NCI-H524 (cell line): Measurements from ENCODE around the gene CENPT.
A peak's percentile ranks its signal among the peaks of the same experiment; 100 is the strongest.
"Not testable (repeated sequence)": the region's sequence is repeated elsewhere in the genome, so short reads cannot be mapped to it uniquely, and the experiment has no call there.

Experiments used
- DNase-seq, 2 experiments: peaks; one replicate each; lab custom pipeline; 2025; lab: John Stamatoyannopoulos, UW

CENPT gene

DNA sequence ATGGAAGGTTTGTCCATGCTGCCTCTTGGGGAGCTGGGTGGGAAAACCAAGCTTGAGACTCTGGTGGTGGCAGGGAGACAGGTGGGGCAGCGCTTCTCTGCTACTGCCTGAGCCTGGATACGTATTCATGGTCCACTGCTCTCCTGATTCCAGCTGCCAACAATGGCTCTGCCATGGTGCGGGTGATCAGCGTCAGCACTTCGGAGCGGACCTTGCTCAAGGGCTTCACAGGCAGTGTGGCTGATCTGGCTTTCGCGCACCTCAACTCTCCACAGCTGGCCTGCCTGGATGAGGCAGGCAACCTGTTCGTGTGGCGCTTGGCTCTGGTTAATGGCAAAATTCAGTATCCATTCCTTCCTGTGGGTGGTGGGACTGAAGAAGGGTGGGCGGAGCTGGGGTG is 29.6 kb upstream of the CENPT start:
- DNase-seq = no peak

- no peak for DNase-seq
These were observed 26.9 kb upstream of the CENPT start for GRCh38 chr16:67874372-67874771.

DNA sequence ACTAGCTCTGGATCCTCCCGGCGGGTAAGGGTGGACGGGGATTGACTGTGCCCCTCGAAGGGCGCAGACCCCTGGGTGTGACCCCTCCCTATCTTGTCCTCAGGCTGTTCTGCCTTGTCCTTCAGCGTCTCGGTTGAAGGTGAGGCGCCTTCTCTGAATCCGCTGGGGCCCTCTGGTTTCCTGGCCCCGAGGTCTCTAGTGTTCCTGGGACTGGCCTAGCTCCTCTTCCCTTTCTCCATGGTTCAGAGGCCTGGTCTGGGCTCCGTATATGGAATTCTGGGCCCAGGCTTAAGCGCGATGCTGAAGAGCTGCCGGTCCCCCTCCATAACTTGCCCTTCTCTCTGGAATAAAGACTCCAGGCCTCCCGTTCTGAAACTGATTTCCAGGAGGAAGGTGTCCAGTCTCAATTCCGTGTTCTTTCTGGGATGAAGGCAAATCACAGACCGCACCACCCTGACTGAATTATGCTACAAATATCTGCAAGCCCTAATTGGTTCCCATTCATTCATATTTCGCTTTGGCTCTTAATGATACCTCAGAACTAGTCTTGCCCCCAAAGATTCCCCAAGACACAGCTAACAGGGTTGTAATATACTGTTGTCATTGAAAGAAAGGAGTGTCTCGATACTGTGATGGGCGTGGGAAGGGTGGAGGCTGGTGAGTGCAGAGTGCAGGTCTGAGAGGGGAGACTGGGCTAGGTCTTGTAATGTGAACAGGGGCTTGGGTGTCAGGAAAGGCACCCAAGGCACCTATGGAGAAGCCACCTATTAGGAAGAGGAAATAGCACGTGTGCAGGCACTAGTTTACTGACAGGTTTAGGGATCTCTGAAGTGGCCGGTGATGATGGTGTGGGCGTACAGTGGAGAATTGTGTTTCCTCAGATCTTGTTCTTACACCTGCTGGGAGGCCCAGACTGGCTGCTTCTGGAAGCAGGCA is 26.2 kb upstream of the CENPT start:
- DNase-seq = no peak

GRCh38 chr16:67872631-67873434 is 25.3 kb upstream of the CENPT start, which contains the start of gene EDC4:
EDC4 (plus strand) TSS chr16:67873052; CDS start chr16:67873262, 210 bp downstream.
- peak; percentile 47 to 77 for DNase-seq

- DNase-seq = no peak
These were observed 24.7 kb upstream of the CENPT start for GRCh38 chr16:67872131-67872630.

DNA sequence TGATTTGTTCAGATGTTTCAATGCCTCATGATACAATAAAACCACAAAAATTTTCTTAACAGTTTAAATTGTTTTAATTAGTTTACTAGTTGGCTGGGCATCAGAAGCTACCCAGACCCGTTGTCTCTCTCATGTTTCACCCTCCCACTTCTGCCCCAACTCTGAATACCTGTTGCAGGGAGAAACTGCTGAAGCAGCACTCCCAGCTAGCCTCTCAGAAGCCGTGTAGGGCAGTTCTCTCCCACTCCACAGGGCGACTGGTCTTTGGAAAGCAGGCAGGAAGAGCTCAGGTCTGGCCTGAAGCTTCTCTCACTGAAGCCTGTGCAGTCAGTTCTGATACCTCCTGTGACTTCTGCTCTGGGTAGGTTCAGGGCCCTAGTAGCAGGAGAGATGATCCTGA is 23.8 kb upstream of the CENPT start:
- DNase-seq = no peak

DNA sequence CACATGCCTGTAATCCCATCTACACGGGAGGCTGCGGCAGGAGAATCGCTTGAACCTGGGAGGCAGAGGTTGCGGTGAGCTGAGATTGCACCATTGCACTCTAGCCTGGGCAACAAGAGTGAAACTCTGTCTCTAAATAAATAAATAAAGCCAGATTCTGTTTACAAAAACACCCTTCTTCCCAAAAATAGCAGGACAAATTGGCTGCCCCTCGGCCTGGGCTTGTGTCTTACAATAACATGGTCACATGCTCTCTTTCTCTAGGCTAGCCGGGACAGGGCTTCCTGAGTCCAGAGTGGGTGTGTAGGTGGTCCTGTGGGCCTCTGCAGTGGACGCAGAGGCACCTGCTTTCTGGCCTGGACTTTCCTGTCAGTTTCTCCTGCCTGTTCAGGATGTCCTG is 22.2 kb upstream of the CENPT start:
- DNase-seq = no peak

DNA sequence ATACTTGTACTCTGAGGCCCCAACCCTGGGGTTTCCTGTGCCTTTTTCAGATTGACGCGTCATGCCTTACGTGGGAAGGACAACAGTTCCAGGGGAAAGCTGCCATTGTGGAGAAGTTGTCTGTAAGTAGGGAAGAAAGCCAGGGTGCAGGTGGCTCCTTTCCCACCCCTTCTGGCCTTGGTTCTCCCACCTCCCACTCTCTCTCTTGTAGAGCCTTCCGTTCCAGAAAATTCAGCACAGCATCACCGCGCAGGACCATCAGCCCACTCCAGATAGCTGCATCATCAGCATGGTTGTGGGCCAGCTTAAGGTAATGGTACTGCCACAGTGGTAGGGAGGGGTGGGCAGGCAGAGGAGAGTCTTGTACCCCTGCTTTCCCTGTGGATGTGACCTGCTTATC is 20.8 kb upstream of the CENPT start:
- DNase-seq = no peak

- peak; percentile 18 to 38 for DNase-seq
These were observed 17.8 kb upstream of the CENPT start for GRCh38 chr16:67865318-67865717.

DNA sequence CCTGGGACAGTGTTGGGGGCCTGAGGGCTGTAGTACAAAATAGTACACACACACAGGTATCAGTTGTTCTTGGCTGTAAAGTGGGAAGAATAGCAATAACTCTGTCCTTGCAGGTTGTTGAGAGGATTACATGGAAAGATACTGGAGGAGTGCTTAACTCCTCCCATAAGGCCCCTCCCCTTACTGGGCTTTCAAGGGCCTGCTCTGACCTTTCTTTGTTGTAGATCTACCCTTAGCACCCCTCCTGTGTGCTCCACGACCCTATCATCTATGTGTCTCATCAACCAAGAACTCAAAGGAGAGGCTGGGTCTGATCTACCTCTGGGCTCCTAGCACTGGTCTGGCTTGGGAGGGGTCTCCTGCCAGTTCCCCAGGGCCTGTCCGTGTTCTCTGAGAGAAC is 17.1 kb upstream of the CENPT start:
- no peak for DNase-seq

- not testable (repeated sequence) for DNase-seq
These were observed 16.6 kb upstream of the CENPT start for GRCh38 chr16:67864044-67864443.

GRCh38 chr16:67862623-67863583 is 15.4 kb upstream of the CENPT start:
- no peak for DNase-seq

- no peak for DNase-seq
These were observed 14.4 kb upstream of the CENPT start for GRCh38 chr16:67861877-67862276.

DNA sequence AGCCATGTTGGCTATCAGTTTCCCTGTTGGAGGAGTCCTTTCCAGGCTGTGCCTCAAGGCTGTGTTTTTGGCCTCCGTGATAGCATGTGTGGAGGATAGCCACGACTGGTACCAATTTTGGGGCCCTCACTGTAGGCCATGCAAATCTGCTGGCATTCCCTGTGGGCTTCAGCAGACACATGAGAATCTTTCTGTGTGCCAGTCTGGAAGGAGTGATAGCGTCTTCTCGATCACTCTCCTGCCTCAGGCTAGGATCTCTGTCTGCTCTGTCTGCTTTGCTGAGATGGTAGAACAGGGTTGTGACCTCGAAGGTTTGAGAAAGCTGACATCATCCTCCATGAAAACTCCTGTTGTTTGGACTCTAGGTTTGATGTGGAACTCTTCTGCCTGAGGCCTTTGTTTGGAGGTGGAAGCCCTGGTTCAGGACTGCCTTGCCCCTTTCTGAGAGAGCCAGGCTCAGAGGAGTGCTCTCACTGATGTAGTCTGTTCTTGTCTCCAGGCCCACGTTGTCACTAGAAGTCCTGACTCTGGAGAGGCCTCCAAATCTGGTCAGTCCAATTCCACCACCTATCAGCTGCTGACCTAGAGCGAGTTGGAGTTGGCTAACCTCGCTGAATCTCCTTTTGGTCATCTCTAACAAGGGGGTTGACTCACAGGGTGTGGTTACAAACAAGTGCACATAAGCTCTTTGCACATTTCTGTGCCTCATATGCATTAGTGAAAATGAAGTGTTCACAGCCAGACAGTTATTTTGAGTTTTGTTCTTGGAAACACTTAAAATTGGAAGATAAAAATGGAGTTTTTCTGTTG is 13.3 kb upstream of the CENPT start:
- DNase-seq = no peak

- DNase-seq = no peak
These were observed 11.0 kb upstream of the CENPT start for GRCh38 chr16:67858500-67858899.

- DNase-seq = no peak
These were observed 10.2 kb upstream of the CENPT start for GRCh38 chr16:67857547-67858233.

DNA sequence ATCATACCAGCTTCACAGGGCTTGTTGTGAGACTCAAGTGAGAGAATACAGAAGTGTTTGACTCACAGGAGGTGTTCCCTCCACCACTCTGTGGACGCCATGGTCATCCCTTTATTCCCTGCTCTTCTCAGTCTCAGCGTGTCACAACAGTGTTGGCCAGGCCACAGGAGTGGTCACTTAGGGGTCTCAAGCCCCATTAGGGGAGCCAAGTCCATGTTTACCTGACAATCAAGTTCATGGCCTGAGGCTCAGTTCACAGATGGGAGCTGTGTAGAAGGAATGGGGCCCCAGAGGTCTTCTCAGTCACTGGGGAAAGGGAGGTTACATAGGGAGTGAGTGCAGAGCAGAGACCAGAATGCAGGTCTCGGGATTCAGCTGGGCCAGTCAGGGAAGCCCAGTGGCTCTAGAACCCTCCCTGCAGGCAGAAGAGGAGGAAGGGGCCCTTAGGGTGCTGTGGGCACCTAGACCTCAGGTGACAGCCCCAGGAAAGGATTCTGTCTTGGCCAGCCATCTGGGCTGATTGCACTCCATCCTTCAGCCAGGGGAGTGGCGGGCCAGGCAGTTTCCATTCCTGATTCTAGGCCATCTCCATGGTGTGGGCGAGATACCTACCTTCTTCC is 9.5 kb upstream of the CENPT start:
- no peak for DNase-seq

- DNase-seq = no peak
These were observed 8.3 kb upstream of the CENPT start for GRCh38 chr16:67855789-67856188.

- no peak for DNase-seq
These were observed 6.2 kb upstream of the CENPT start for GRCh38 chr16:67853670-67854069.

- DNase-seq = no peak
These were observed 625 bp upstream of the CENPT start for GRCh38 chr16:67848118-67848517.
